A172 (cell line): Measurements from ENCODE around the gene CYP26B1. TPM values are rescaled to one million over a fixed set of nuclear protein-coding genes. Genes with fewer than 3 reads are reported as not detected.
"Not testable (repeated sequence)": the region's sequence is repeated elsewhere in the genome, so short reads cannot be mapped to it uniquely, and the experiment has no call there.

Source experiments
- DNase-seq: peaks from one replicate; pipeline ENCODE4 v3.0.0-alpha.2; 2015; ENCODE audit warnings: low spot score
- total RNA-seq: library from RNA; depleted of rRNA; stranded (reverse); fragments of >200 nt; shearing (Covaris generic); gene quantifications from 2 replicates; pipeline ENCODE4 v1.2.3, GENCODE V29; 2014

CYP26B1 gene
- total RNA-seq, 1 experiment from 2014 or later, result 0.02 TPM

- no peak for DNase-seq
Observed at GRCh38 chr2:72109291-72109690, 38.4 kb downstream of the CYP26B1 start.

GRCh38 chr2:72108121-72108520 is 39.5 kb downstream of the CYP26B1 start:
- DNase-seq, result no peak

- DNase-seq, result no peak
Observed at GRCh38 chr2:72106978-72107377, 40.7 kb downstream of the CYP26B1 start.

GRCh38 chr2:72104821-72105588 is 42.7 kb downstream of the CYP26B1 start:
- no peak for DNase-seq

GRCh38 chr2:72103690-72104089 is 44.0 kb downstream of the CYP26B1 start:
- DNase-seq, result no peak

- DNase-seq, result no peak
Observed at GRCh38 chr2:72103161-72103560, 44.5 kb downstream of the CYP26B1 start.

GRCh38 chr2:72098935-72099334 is 48.7 kb downstream of the CYP26B1 start:
- no peak for DNase-seq

GRCh38 chr2:72097276-72097675 is 50.4 kb downstream of the CYP26B1 start:
- no peak for DNase-seq

- DNase-seq, result no peak
Observed at GRCh38 chr2:72096181-72096580, 51.5 kb downstream of the CYP26B1 start.

GRCh38 chr2:72095364-72095763 is 52.3 kb downstream of the CYP26B1 start:
- no peak for DNase-seq

GRCh38 chr2:72094701-72095100 is 53.0 kb downstream of the CYP26B1 start:
- no peak for DNase-seq

GRCh38 chr2:72092111-72092510 is 55.6 kb downstream of the CYP26B1 start:
- no peak for DNase-seq

GRCh38 chr2:72090781-72091482 is 56.7 kb downstream of the CYP26B1 start:
- DNase-seq, result no peak

GRCh38 chr2:72090271-72090720 is 57.4 kb downstream of the CYP26B1 start:
- no peak for DNase-seq

GRCh38 chr2:72089537-72089936 is 58.1 kb downstream of the CYP26B1 start:
- DNase-seq, result no peak

- DNase-seq, result no peak
Observed at GRCh38 chr2:72089028-72089427, 58.6 kb downstream of the CYP26B1 start.

GRCh38 chr2:72086871-72087633 is 60.6 kb downstream of the CYP26B1 start:
- not testable (repeated sequence) for DNase-seq

- no peak for DNase-seq
Observed at GRCh38 chr2:72085513-72085912, 62.1 kb downstream of the CYP26B1 start.

- no peak for DNase-seq
Observed at GRCh38 chr2:72085036-72085435, 62.6 kb downstream of the CYP26B1 start.

GRCh38 chr2:72084584-72084976 is 63.1 kb downstream of the CYP26B1 start:
- DNase-seq, result no peak

- DNase-seq, result no peak
Observed at GRCh38 chr2:72083751-72084583, 63.7 kb downstream of the CYP26B1 start.

- DNase-seq, result no peak
Observed at GRCh38 chr2:72082887-72083286, 64.8 kb downstream of the CYP26B1 start.
